HG03103 (cell line): ENCODE results near the gene DPP3.
"Not testable (repeated sequence)": the region's sequence is repeated elsewhere in the genome, so short reads cannot be mapped to it uniquely, and the experiment has no call there.

Experiments used
- ATAC-seq: cut with Tn5 transposase; IDR thresholded peaks from one replicate; pipeline ENCODE4 v1.9.1; 2021; ENCODE audit warnings: low read depth; ENCODE audit not compliant: unreplicated experiment

The DPP3 gene, protein sequence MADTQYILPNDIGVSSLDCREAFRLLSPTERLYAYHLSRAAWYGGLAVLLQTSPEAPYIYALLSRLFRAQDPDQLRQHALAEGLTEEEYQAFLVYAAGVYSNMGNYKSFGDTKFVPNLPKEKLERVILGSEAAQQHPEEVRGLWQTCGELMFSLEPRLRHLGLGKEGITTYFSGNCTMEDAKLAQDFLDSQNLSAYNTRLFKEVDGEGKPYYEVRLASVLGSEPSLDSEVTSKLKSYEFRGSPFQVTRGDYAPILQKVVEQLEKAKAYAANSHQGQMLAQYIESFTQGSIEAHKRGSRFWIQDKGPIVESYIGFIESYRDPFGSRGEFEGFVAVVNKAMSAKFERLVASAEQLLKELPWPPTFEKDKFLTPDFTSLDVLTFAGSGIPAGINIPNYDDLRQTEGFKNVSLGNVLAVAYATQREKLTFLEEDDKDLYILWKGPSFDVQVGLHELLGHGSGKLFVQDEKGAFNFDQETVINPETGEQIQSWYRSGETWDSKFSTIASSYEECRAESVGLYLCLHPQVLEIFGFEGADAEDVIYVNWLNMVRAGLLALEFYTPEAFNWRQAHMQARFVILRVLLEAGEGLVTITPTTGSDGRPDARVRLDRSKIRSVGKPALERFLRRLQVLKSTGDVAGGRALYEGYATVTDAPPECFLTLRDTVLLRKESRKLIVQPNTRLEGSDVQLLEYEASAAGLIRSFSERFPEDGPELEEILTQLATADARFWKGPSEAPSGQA

DNA sequence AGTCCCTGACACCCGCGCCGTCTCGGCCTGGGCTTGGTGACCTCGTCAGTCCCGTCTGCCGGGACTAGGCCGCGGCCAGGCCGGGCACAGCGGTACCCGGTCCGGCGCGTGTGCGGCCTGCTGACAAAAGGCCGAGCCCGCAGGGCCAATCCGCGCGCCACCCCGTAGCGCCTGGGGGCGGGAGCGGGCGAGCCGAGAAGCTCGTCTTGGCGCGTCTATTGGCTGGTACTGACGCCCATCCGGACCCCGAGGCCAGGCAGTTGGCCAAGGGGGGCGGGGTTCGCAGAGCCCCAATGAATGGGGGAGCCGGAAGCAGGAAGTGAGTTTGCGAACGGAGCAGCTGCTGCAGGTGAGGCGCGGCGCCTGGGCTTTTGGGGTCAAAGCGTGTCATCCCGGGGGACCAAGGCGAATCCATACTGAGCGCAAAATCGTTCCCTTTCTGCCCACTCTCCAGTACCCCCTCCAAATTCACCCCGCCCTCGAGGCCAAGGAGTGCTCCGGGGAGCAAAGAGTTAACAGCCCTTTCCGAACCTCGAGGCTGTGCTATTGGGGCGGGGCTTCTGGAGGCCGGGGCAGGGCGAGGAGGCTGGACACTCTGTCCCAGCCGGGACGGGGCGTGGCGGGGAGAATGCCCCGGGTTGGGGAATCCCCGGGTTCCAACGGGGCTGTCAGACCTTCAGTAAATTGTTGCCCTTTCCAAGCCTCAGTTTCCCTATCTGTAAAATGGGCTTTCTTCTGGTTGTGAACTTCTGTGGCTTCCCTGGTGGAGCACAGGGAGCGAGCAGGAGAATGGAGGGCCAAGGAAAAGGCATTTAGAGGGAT is at the start of gene DPP3:
DPP3 (plus strand) TSS at position 318 of the 822 bp plus-strand sequence. CDS start 1,767 bp downstream, outside the sequence.
- peak; percentile 82 for ATAC-seq

DNA sequence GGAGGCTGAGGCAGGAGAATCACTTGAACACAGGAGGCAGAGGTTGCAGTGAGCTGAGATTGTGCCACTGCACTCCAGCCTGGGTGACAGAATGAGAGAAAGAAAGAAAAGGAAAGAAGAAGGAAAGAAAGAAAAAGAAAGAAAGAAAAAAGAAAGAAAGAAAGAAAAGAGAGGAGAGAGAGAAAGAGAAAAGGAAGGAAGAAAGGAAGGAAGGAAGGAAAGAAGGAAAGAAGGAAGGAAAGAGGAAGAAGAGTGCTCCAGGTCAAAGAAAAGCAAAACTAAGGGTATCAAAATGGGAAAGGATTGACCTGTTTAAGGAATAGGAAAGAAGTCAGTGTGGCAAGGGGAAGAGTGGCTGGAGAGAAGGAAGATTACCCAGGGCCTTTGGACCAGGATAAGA is 48.9 kb upstream of the DPP3 start:
- not testable (repeated sequence) for ATAC-seq

DNA sequence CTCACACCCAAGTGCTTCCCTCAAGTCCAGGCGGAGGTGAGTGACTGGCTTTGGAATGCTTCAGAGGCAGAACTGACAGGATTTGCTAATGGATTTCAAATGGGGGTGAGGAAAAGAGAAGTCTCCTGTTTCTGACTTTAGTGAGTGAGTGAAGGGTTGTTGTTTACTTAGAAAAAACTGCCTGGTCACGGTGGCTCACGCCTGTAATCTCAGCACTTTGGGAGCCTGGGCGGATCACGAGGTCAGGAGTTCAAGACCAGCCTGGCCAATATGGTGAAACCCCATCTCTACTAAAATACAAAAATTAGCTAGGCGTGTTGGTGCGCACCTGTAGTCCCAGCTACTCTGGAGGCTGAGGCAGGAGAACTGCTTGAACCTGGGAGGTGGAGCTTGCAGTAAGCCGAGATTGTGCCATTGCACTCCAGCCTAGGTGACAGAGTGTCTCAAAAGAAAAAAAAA is 48.3 kb upstream of the DPP3 start:
- ATAC-seq, result not testable (repeated sequence)

DNA sequence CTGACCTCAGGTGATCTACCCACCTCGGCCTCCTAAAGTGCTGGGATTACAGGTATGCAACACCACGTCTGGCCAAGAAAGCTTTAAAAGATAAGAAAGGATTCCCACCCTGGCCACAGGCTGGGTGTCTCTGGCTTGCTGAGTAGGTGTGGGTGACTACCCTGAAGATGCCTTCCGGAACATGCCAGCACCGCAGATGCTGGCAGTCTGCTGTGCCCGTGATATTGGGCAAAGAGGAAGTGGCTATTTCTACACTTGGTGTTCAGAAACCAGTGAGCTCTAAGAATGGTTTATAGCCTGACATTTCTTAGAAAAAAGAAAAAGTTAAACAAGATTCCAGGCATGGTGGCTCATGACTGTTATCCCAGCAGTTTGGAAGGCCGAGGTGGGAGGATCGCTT is 47.6 kb upstream of the DPP3 start:
- no peak for ATAC-seq

DNA sequence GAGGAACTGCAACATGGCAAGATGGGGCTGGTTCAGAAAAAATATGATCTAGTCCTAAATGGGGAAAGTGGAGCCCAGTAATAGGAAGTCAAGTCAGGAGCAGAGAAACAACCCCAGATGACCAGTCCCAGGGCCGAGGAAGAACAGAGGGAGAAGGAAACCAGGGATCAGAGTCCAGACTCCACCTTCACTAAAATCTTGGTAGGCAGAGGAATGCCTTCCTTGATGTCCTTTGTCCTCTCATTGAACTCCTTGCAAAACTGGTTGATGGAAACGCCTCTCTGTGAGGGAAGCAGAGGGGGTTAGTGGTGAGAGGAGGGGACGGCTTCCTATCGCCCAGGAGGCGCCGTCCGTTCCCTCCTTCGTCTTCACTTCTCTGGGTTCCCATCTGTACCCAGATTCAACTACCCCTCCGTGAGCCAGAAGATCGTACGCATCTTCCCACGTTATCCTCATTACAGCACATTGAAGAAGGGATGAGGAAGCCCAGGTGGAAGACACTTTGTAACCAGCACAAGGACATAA is 42.2 kb upstream of the DPP3 start:
- ATAC-seq, result no peak

DNA sequence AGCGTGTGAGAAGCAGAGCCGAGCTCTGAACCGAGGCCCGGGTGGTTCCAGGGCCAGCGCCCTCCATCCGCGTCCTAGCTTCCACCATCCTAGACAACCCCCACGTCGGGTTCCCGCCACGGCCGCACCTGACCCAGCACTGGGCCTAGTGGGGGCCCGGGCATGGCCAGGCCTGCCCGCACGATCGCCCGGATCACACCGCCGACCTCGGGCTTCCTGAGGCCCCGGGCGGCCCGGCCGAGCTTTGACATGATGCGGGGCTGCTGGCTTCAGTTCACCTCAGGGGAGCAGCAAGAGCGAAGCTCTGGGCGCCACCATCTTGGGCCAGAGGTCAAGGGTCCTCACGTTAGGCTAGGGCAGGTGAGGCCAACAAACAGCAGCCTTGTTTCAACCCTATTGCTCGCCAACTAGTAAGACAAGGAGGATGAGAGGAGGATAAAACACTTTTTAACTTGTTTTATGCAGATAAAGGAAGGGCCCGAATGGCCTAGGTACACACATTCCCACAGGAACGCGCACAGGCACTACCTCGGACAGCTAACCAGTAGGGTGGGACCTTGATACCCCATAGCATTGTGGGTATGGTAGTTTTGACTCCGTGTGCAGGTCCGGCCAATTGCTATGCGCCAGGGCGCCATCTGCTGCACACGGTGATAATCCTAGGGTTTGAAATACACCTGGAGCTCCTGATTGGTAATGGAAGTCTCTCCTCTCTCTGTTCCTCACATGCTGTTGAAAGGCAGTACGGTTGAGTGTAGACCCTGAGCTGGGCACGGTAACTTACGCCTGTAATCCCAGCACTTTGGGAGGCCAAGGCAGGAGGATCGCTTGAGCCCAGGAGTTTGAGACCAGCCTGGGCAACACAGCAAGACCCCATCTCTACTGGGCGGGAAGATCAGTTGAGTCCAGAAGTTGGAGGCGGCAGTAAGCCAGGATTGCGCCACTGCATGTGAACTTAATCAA is 41.4 kb upstream of the DPP3 start, which contains the start of gene MRPL11:
MRPL11 (minus strand) TSS at position 345 of the 963 bp plus-strand sequence; CDS start at position 251, 94 bp downstream.
- ATAC-seq, result peak; percentile 85

DNA sequence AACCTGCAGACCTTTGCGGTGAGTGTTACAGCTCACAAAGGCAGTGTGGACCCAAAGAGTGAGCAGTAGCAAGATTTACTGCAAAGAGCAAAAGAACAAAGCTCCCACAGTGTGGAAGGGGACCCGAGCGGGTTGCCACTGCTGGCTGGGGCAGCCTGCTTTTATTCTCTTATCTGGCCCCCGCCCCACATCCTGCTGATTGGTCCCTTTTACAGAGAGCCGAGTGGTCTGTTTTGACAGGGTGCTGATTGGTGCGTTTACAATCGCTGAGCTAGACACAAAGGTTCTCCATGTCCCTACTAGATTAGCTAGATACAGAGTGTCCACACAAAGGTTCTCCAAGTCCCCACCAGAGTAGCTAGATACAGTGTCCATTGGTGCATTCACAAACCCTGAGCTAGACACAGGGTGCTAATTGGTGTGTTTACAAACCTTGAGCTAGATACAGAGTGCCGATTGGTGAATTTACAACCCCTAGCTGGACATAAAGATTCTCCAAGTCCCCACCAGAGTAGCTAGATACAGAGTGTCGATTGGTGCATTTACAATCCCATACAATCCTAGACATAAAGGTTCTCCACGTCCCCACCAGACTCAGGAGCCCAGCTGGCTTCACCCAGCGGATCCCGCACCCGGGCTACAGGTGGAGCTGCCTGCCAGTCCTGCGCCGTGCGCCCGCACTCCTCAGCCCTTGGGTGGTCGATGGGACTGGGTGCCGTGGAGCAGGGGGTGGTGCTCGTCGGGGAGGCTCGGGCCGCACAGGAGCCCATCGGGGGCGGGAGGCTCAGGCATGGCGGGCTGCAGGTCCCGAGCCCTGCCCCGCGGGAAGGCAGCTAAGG is 39.9 kb upstream of the DPP3 start:
- not testable (repeated sequence) for ATAC-seq

DNA sequence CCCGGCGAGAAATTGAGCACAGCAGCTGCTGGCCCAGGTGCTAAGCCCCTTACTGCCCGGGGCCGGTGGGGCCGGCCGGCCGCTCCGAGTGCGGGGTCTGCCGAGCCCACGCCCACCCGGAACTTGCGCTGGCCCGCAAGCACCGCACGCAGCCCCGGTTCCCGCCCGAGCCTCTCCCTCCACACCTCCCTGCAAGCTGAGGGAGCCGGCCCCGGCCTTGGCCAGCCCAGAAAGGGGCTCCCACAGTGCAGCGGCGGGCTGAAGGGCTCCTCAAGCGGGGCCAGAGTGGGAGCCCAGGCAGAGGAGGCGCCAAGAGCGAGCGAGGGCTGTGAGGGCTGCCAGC is 39.3 kb upstream of the DPP3 start:
- ATAC-seq, result not testable (repeated sequence)

DNA sequence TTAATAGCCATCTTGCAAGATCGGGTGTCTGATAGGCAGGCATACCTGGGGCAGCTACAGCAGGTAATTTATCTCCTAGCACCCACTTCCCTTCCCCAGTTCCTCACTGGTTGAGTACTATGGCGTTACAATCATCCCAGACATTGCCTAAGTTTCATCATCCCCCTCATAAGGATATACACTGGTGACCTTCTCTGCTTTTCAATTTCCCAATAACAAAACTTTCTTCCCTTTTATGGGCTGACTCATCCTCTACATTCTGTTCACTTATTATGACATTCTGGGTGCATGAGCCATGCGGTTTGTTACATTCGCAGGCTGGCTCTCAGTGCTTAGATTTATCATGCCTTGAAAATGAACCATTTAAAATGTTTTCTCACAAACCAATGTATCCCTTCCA is 36.6 kb upstream of the DPP3 start:
- ATAC-seq, result no peak

DNA sequence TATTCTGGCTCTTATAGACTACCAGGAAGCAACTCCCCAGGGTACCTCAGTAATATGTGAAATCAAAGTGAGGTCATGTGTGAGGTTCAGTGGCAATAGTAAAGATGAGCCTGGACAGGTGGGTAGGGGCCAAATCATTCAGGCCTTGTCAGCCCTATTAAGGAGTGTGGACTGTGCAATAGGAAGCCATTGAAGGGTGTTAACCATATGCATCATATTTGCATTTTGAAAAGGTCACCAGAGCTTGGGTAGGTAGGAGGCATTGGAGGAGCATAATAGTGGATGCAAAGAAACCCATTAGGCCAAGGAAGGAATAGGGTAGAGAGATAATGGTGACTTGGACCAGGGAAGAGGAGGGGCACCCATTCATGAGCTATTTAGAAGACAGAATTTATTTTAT is 33.2 kb upstream of the DPP3 start:
- no peak for ATAC-seq

DNA sequence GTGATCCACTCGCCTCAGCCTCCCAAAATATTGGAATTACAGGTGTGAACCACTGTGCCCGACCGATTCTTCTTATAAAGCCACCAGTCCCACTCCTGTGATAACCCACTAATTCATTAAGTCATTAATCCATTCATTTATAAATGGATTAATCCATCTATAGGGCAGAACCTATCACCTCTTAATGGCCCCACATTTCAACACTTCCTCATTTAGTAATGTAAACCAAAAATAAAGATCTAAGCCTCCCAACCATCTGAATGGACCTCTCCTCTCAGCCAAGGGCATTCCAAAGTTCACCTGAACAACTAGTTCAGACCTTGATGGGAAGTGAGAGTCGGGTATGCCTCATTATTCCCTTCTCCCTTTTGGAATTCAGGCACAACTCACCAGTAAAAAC is 31.7 kb upstream of the DPP3 start:
- no peak for ATAC-seq

DNA sequence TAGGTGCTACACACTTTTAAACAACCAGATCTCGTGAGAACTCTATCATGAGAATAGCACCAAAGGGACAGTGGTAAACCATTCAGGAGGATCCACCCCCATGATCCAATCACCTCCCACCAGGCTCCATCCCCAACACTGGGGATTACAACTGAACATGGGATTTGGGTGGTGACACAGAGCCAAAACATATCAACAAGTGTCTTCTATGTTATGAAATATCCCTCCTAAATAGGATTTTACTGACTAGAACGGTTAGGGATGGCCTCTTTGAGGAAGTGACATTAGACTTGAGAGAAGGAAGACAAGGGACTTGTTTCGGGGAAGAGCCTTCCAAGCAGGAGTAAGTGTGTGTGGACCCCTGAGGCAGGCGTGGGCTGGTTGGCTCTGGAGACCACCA is 29.7 kb upstream of the DPP3 start:
- ATAC-seq, result no peak

DNA sequence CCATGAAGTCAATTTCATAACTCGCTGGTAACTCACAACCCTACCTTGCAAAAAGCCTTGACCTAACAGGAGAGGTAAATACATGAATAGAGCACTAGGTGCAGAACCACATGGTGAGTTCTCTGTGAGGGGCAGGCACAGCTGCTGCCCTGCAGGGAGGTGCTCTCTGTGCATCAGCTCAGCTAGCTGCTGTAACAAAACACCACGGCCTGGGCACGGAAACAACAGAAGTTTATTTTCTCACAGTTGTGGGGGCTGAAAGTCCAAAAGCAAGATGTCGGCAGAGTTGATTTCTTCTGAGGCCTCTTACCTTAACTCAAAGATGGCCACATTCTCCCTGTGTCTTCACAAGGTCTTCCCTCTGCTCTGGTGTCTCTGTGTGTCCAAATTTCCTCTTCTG is 28.6 kb upstream of the DPP3 start:
- no peak for ATAC-seq

DNA sequence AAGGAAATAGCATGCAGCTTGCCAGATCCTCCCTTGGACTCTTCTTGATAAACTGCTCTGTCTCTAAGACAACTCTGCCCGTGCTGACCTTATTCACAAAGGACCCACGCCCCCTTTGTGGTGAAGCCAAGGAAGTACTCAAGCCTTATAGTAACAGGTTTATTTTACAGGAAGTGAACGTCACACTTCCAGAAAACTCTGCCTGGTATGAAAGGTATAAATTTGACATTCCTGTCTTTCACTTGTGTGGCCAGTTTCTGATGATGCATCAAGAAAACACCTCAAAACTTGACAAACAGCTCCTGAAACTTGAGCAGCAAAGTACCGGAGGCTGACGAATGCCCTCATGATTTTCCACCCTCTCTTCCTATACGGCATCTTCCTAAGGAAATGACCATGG is 26.0 kb upstream of the DPP3 start:
- ATAC-seq, result no peak

DNA sequence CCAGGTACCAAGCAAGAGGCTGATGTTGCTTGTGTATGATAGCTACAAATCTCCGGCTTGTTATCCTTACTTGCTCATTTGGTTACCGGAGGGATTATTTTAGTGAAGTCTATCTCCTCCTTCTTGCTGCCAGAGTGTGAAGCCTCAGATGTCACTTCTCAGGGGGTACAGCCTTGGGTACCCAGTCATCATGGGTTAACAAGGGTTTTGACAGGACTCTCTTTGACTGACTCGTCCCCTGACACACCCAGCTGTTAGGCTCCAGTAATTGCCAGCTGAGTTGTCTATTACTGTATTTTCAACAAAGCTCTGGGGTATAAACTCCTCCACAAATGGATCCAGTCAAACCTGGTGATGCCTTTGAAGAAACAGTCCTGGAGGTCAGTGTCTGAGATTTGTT is 25.4 kb upstream of the DPP3 start:
- no peak for ATAC-seq

DNA sequence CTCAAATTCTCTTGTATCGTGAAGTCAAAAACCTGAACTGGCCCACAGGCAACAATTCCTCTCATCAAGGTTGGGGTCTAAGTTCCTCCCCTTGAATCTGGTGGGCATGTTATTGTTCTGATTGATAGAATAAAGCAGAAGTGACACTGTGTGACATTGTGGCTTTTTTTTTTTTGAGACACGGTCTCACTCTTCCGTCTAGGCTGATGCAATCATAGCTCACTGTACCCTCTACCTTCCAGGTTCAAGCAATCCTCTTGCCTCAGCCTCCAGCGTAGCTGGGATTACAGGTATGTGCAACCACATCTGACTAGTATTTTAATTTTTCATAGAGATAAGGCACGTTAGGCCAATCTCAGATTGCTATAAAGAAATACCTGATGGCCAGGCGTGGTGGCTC is 22.4 kb upstream of the DPP3 start:
- ATAC-seq, result no peak

DNA sequence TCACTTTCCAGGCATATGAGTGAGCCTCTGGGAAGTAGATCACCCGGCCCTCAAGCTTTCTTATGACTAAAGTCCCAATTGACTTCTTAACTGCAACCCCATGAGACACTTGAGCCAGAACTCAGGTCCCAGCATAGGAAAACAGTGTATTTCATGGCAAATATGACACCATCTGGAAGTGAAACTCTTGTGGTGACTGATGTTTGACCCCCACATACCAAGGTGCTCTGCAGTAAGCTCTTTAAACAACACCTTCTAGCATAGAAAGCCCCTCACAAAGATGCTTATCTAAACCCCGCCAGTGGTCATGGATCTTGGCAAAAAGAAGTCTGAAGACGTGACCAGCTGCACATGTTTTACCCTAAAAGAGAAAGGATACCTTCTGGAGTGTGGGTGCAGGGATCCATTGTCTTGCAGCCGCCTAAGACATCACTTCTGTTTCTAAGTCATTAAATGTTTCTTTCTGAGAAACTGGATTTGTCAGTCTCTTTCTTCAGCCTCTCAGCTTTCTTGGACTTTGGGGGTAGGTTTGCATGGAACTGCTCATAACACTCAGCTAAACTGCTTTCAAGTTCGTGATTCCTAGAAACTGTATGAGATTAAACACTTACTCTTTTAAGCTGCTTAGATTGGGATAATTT is 21.0 kb upstream of the DPP3 start:
- ATAC-seq, result no peak

DNA sequence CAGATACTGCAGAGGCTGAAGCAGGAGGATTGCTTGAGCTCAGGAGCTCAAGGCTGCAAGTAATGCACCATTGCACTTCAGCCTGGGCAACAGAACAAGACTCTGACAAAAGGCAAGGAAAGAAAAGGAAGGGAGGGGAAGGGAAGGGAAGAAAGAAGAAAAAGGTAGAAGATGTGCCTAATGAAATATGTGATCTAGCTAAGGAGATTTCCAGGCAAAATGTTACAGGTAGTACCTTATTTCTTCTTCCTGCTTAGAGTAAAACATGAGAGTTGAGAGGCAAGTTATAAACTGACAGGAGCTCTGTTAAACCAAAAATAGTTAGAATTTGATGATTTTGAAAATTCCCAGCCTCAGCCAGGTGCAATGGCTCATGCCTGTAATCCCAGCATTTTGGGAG is 18.2 kb upstream of the DPP3 start:
- ATAC-seq, result no peak
